Islet of Langerhans (tissue), 1 donor: ENCODE data around the gene CLDND2.

Experiments
- FAIRE-seq: peaks from one replicate; lab custom pipeline; 2011; peaks lifted over from hg19 to GRCh38; lab: Jason Lieb, UNC

The CLDND2 gene

GRCh38 chr19:51330366-51330765 lies 38.4 kb downstream of the CLDND2 start:
- no peak for FAIRE-seq

GRCh38 chr19:51329411-51329810 lies 39.4 kb downstream of the CLDND2 start:
- FAIRE-seq = no peak

GRCh38 chr19:51327066-51328001 lies 41.5 kb downstream of the CLDND2 start:
- FAIRE-seq = no peak

- no peak for FAIRE-seq
Observed at GRCh38 chr19:51326216-51327065, 42.4 kb downstream of the CLDND2 start.

GRCh38 chr19:51325161-51325976 lies 43.4 kb downstream of the CLDND2 start:
- no peak for FAIRE-seq

- FAIRE-seq = no peak
Observed at GRCh38 chr19:51324167-51324481, 44.7 kb downstream of the CLDND2 start.

- FAIRE-seq = no peak
Observed at GRCh38 chr19:51323481-51324166, 45.2 kb downstream of the CLDND2 start.

- FAIRE-seq = no peak
Observed at GRCh38 chr19:51321799-51322198, 47.0 kb downstream of the CLDND2 start.

GRCh38 chr19:51320280-51320657 lies 48.5 kb downstream of the CLDND2 start:
- no peak for FAIRE-seq

- no peak for FAIRE-seq
Observed at GRCh38 chr19:51319649-51320279, 49.0 kb downstream of the CLDND2 start.

- no peak for FAIRE-seq
Observed at GRCh38 chr19:51318687-51319648, 49.8 kb downstream of the CLDND2 start.

GRCh38 chr19:51317968-51318367 lies 50.8 kb downstream of the CLDND2 start:
- FAIRE-seq = no peak

GRCh38 chr19:51317376-51317775 lies 51.4 kb downstream of the CLDND2 start:
- FAIRE-seq = no peak
